OCI-LY1 (cell line): Measurements from ENCODE around the gene RSF1.

Source experiments
- EZH2 ChIP-seq: fragments of 200-600 bp; sonication (generic), shearing (Covaris generic); IDR thresholded peaks from 2 replicates; pipeline ENCODE4 v1.8.0; 2017; ENCODE audit warnings: borderline replicate concordance, mixed run types, mild to moderate bottlenecking, antibody characterized with exemption, low read length, moderate library complexity, mixed read lengths
- TF ChIP-seq, protein P1 (sequence below): fragments of 200-600 bp; sonication (generic), shearing (Covaris generic); IDR thresholded peaks from 2 replicates; pipeline ENCODE4 v1.5.1; 2017; ENCODE audit warnings: mild to moderate bottlenecking, antibody characterized with exemption, low read length, moderate library complexity, mixed read lengths

- TF ChIP-seq, protein P1, sequence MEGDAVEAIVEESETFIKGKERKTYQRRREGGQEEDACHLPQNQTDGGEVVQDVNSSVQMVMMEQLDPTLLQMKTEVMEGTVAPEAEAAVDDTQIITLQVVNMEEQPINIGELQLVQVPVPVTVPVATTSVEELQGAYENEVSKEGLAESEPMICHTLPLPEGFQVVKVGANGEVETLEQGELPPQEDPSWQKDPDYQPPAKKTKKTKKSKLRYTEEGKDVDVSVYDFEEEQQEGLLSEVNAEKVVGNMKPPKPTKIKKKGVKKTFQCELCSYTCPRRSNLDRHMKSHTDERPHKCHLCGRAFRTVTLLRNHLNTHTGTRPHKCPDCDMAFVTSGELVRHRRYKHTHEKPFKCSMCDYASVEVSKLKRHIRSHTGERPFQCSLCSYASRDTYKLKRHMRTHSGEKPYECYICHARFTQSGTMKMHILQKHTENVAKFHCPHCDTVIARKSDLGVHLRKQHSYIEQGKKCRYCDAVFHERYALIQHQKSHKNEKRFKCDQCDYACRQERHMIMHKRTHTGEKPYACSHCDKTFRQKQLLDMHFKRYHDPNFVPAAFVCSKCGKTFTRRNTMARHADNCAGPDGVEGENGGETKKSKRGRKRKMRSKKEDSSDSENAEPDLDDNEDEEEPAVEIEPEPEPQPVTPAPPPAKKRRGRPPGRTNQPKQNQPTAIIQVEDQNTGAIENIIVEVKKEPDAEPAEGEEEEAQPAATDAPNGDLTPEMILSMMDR, result no peak
- TF ChIP-seq EZH2, result no peak
Observed at GRCh38 chr11:77823775-77824174, 3.3 kb upstream of the RSF1 start.
